DOHH2 (cell line): ENCODE data around the gene TMEM164.

Experiments
- H3F3A ChIP-seq: fragments of 200-600 bp; sonication (generic), shearing (Covaris generic); 2 replicates; pipeline ENCODE4 v1.6.0; 2016; ENCODE audit warnings: antibody characterized with exemption, mild to moderate bottlenecking; ENCODE audit not compliant: control insufficient read depth, insufficient read depth
- H3K27ac ChIP-seq: fragments of 200-600 bp; sonication (generic); 2 replicates; pipeline ENCODE4 v1.5.1; 2014; ENCODE audit warnings: low read depth, mild to moderate bottlenecking, low read length, moderate library complexity
- H3K27me3 ChIP-seq: fragments of 200-600 bp; sonication (generic); 2 replicates; pipeline ENCODE4 v1.6.1; 2014; ENCODE audit warnings: mild to moderate bottlenecking, low read length, mixed read lengths; ENCODE audit not compliant: control insufficient read depth
- H3K36me3 ChIP-seq: fragments of 200-600 bp; sonication (generic); 2 replicates; pipeline ENCODE4 v1.6.1; 2014; ENCODE audit warnings: mild to moderate bottlenecking, low read length, moderate library complexity, mixed read lengths; ENCODE audit not compliant: control insufficient read depth
- H3K4me1 ChIP-seq: fragments of 200-600 bp; sonication (generic); 2 replicates; pipeline ENCODE4 v1.6.1; 2014; ENCODE audit warnings: mild to moderate bottlenecking, low read length, mixed read lengths; ENCODE audit not compliant: control insufficient read depth
- H3K4me2 ChIP-seq: fragments of 200-600 bp; sonication (generic); 2 replicates; pipeline ENCODE4 v1.6.0; 2014; ENCODE audit warnings: mild to moderate bottlenecking, low read length, moderate library complexity
- H3K4me3 ChIP-seq: fragments of 200-600 bp; sonication (generic); 2 replicates; pipeline ENCODE4 v1.5.1; 2014; ENCODE audit warnings: mild to moderate bottlenecking, low read length, mixed read lengths
- H3K79me2 ChIP-seq: fragments of 200-600 bp; sonication (generic); 2 replicates; pipeline ENCODE4 v1.6.1; 2014; ENCODE audit warnings: mild to moderate bottlenecking, low read length, mixed read lengths; ENCODE audit not compliant: control insufficient read depth
- H3K9me2 ChIP-seq: fragments of 200-600 bp; sonication (generic); replicated peaks from 2 replicates; pipeline ENCODE4 v1.6.1; 2014; ENCODE audit warnings: mild to moderate bottlenecking, low read length, mixed read lengths; ENCODE audit not compliant: control insufficient read depth
- H3K9me3 ChIP-seq: fragments of 200-600 bp; sonication (generic); 2 replicates; pipeline ENCODE4 v1.6.1; 2014; ENCODE audit warnings: antibody characterized with exemption, low read length, mixed read lengths; ENCODE audit not compliant: control insufficient read depth, insufficient read depth
- H4K20me1 ChIP-seq: fragments of 200-600 bp; sonication (generic); 2 replicates; pipeline ENCODE4 v1.6.0; 2014; ENCODE audit warnings: low read depth, mild to moderate bottlenecking, antibody characterized with exemption, low read length, moderate library complexity; ENCODE audit not compliant: control insufficient read depth, insufficient read depth
- CTCF ChIP-seq: fragments of 200-600 bp; sonication (generic); IDR thresholded peaks from one replicate; pipeline ENCODE4 v1.5.1; 2014; ENCODE audit warnings: antibody characterized with exemption, mild to moderate bottlenecking, low read depth, low read length; ENCODE audit not compliant: poor library complexity, severe bottlenecking
- EZH2phosphoT487 ChIP-seq: fragments of 200-600 bp; sonication (generic); IDR thresholded peaks from 2 replicates; pipeline ENCODE4 v1.6.1; 2017; ENCODE audit warnings: borderline replicate concordance, mild to moderate bottlenecking, antibody characterized with exemption, low read length, moderate library complexity, mixed read lengths

The TMEM164 gene

GRCh38 chrX:110218591-110218990 is 215.7 kb downstream of the TMEM164 start:
- Histone ChIP-seq H3K79me2 (no peaks in the 10 kb centered on the region), H3K9me3 (no peaks in the 10 kb centered on the region), H3K27ac (no peak overlapping the region), H3K36me3 (no peaks in the 10 kb centered on the region; the same call in 1 of the 2 replicates), H4K20me1 (no peaks in the 10 kb centered on the region), H3K9me2 (no peaks in the 10 kb centered on the region), H3K4me3 (no peak overlapping the region), H3K4me2 (no peak overlapping the region), H3K27me3 (no peaks in the 10 kb centered on the region), H3K4me1 (no peaks in the 10 kb centered on the region), H3F3A (no peaks in the 10 kb centered on the region)
- TF ChIP-seq CTCF (no peak), EZH2phosphoT487 (no peak)

- no peak overlapping the region for H3K27ac ChIP-seq
Observed at GRCh38 chrX:110219920-110220319, 217.0 kb downstream of the TMEM164 start.

GRCh38 chrX:110222497-110223257 is 219.8 kb downstream of the TMEM164 start:
- Histone ChIP-seq H3K9me3 (no peaks in the 10 kb centered on the region), H3K27me3 (no peaks in the 10 kb centered on the region), H4K20me1 (no peaks in the 10 kb centered on the region), H3K36me3 (no peaks in the 10 kb centered on the region), H3K4me3 (no peak overlapping the region), H3F3A (no peaks in the 10 kb centered on the region), H3K27ac (no peak overlapping the region), H3K4me2 (no peak overlapping the region), H3K9me2 (no peaks in the 10 kb centered on the region), H3K79me2 (no peaks in the 10 kb centered on the region), H3K4me1 (no peaks in the 10 kb centered on the region)
- TF ChIP-seq EZH2phosphoT487: no peak
- TF ChIP-seq CTCF: no peak

More at GRCh38 chrX:110219920-110220319, 217.0 kb downstream of the TMEM164 start:
- Histone ChIP-seq H3K79me2 (no peaks in the 10 kb centered on the region), H4K20me1 (no peaks in the 10 kb centered on the region), H3K4me1 (no peaks in the 10 kb centered on the region), H3K27me3 (no peaks in the 10 kb centered on the region), H3K9me2 (no peaks in the 10 kb centered on the region), H3K36me3 (no peaks in the 10 kb centered on the region; the same call in 1 of the 2 replicates), H3K9me3 (no peaks in the 10 kb centered on the region), H3K4me3 (no peak overlapping the region), H3F3A (no peaks in the 10 kb centered on the region), H3K4me2 (no peak overlapping the region)
- TF ChIP-seq CTCF (no peak), EZH2phosphoT487 (no peak)
